ENCODE results near the gene ADAD2.

Gene ADAD2

GRCh38 chr16:84178892-84179611 is 11.9 kb upstream of the ADAD2 start:
- no peak overlapping the region for H3K4me3 ChIP-seq (ENCODE audit: low read depth, low read length)
- ChIA-PET CTCF (interaction anchor here (1.1 to 7.8 kb wide), 7 partner anchors 7 to 305 kb away, joined by 3 to 116 read pairs (median 5); partner anchors contain the start of genes MBTPS1 and TAF1C), POLR2A (no interaction called here)
- TF ChIP-seq CTCF (IDR thresholded peaks at IDR 0.05; ENCODE audit: insufficient read depth, low read length, missing control alignments) = no peak
- no peak for DNase-seq (ENCODE audit: low read depth, low spot score)

DNA sequence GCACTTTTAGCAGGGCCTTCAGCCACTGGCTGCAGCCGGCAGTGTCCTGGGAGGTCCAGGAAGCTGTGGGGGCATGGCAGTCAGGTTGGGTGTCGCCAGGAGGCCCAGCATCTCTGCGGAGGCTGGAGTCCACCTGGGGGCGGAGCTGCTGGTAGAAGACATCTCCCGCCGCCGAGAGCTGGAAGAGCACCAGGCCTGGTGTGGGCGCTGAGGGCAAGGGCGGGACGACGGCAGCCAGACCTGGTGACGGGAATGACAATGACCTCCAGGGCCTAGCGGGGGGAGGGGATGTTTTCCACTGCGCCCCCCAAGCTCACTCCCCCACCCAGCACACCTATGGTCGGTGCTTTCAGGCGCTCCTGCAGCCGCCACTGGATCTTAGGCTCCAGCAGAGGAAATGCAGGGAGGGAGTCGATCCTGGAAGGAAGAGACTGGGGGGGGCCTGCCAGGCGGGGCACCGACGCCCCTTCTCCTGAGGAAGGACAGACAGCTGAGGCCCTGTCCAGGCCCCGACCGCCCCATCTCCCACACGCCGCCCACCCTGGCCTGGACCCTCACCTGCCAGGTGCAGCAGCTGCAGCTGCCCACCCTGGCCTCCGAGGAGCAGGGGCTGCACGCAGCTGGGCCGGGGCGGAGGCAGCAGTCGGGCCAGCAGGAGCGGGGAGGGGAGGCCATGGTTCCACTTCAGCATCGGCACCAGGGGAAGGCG is 11.2 kb upstream of the ADAD2 start:
- H3K4me3 ChIP-seq (ENCODE audit: low read depth, low read length) = no peak overlapping the region
- TF ChIP-seq CTCF (IDR thresholded peaks at IDR 0.05; ENCODE audit: insufficient read depth, low read length, missing control alignments) = no peak
- POLR2A ChIA-PET = no interaction called here
- DNase-seq (ENCODE audit: low read depth, low spot score) = no peak
- CTCF ChIA-PET = interaction anchor here (1.4 to 7.8 kb wide), 4 partner anchors 7 to 128 kb away, joined by 4 to 116 read pairs (median 7); partner anchors contain the start of gene TAF1C

DNA sequence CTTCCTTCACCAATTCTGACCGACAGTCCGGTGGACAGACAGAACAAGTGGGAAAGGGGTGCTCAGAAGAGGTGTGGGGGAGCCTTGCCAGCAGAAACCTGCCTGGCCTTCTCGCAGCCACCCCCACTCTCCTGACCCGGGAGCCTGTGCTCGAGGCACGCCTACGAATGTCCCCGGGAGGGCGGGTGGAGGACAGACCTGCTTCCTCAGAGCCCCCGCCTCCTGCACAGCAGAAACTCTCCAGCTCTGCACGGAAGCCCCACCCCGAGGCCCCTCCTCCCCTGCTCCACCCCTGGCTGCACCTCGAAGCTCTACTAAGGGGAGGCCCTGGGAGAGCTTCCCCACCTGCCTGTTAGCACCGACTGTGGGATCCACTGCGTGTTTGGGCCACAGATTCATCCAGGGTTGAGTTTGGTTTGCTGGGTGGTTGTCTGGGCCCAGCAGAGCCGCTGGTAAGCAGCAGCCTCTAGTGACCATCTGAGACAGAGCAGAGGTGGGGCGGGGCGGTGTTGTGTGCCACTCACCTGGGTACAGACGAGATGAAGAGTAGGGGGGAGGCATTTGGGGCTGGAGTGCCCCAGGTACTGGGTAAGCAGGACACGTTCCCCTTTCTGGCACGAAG is 10.3 kb upstream of the ADAD2 start:
- no peak for TF ChIP-seq CTCF (IDR thresholded peaks at IDR 0.05; ENCODE audit: insufficient read depth, low read length, missing control alignments)
- H3K4me3 ChIP-seq (ENCODE audit: low read depth, low read length) = no peak overlapping the region
- ChIA-PET POLR2A (no interaction called here), CTCF (interaction anchor here (1.9 kb wide), 1 partner anchor 96 kb away, joined by 9 read pairs; no protein-coding TSS in a partner anchor)
- DNase-seq (ENCODE audit: low read depth, low spot score) = no peak

- TF ChIP-seq CTCF (IDR thresholded peaks at IDR 0.05; ENCODE audit: insufficient read depth, low read length, missing control alignments) = no peak
- DNase-seq (ENCODE audit: low read depth, low spot score) = no peak
- H3K4me3 ChIP-seq (ENCODE audit: low read depth, low read length) = no peak overlapping the region
- ChIA-PET CTCF (interaction anchor here (0.8 to 1.2 kb wide), 3 partner anchors 96 to 225 kb away, joined by 3 to 4 read pairs (median 4); no protein-coding TSS in a partner anchor), POLR2A (no interaction called here)
Observed at GRCh38 chr16:84181144-84181915, 9.6 kb upstream of the ADAD2 start.

DNA sequence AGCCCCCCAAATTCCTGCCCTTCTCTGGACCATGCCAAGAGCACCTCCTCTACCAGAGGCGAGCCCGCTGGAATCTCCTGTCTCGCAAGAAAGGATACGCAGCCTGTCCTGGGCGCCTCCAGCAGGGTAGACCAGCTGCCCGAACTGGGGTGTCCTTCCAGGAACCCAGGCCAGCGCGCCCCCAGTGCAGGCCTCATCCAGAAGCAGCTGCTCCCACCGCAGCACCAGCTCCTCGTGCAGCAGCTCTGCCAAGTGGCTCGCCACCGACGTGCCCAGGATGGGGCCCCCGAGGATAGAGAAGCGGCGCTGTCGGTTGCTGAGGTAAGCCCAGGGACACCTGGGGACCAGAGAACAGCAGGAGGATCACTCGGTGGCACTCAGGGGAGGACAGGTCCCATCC is 8.9 kb upstream of the ADAD2 start:
- no peak for TF ChIP-seq CTCF (IDR thresholded peaks at IDR 0.05; ENCODE audit: insufficient read depth, low read length, missing control alignments)
- H3K4me3 ChIP-seq (ENCODE audit: low read depth, low read length) = no peak overlapping the region
- ChIA-PET CTCF (interaction anchor here (0.8 to 1.2 kb wide), 3 partner anchors 95 to 226 kb away, joined by 3 to 4 read pairs (median 4); no protein-coding TSS in a partner anchor), POLR2A (no interaction called here)
- DNase-seq (ENCODE audit: low read depth, low spot score) = no peak

Measured in AG04449 (cell line).